MM.1S (cell line): ENCODE measurements around the gene KRT4.

Source experiments
- CTCF ChIP-seq: fragments of 300-600 bp; sonication (generic); IDR thresholded peaks from 2 replicates; pipeline ENCODE4 v1.5.1; 2016; ENCODE audit warnings: antibody characterized with exemption, low read length, mixed read lengths
- EZH2 ChIP-seq: fragments of 300-600 bp; sonication (generic); optimal IDR thresholded peaks from 2 replicates; pipeline ENCODE3; 2017; ENCODE audit warnings: low read depth, mild to moderate bottlenecking, antibody characterized with exemption, low read length, mixed read lengths
- EZH2phosphoT487 ChIP-seq: fragments of 300-600 bp; sonication (generic); IDR thresholded peaks from 2 replicates; pipeline ENCODE4 v1.6.1; 2018; ENCODE audit warnings: antibody characterized with exemption, low read length

GRCh38 chr12:52782502-52782901 is 31.4 kb downstream of the KRT4 start:
- no peak for TF ChIP-seq CTCF
- TF ChIP-seq EZH2phosphoT487 = no peak
- TF ChIP-seq EZH2 = no peak
